WTC11 (cell line): ENCODE measurements around the gene HMX3. TPM values are rescaled to one million over a fixed set of nuclear protein-coding genes. Genes with fewer than 3 reads are reported as not detected.

Experiments
- ATAC-seq: fragments of 200-7000 bp; cut with Tn5 transposase; 2 replicates; pipeline ENCODE4 v1.10.0; 2021; ENCODE audit warnings: mild to moderate bottlenecking, moderate library complexity
- CTCF ChIA-PET: fragments of 300-600 bp; sonication (Branson Sonifier 250); formaldehyde crosslinking; loops from one replicate; lab custom pipeline; 2021; ENCODE audit warnings: antibody characterized with exemption; lab: Charles Lee
- POLR2A ChIA-PET: fragments of 350-600 bp; sonication (Branson Sonifier 250); formaldehyde crosslinking; loops from one replicate; lab custom pipeline; 2021; ENCODE audit warnings: antibody characterized with exemption; lab: Charles Lee
- DNase-seq: peaks from one replicate; pipeline ENCODE4 v3.0.0; 2021; ENCODE audit warnings: low spot score
- H3K27ac Mint-ChIP-seq: 2 replicates; pipeline ENCODE4 v1.8.0; 2021; ENCODE audit warnings: mixed read lengths
- H3K27me3 Mint-ChIP-seq: 2 replicates; pipeline ENCODE4 v1.8.0; 2021; ENCODE audit warnings: low read depth, mild to moderate bottlenecking, moderate library complexity, mixed read lengths
- H3K36me3 Mint-ChIP-seq: 2 replicates; pipeline ENCODE4 v1.8.0; 2021; ENCODE audit warnings: mixed read lengths
- H3K4me1 Mint-ChIP-seq: 2 replicates; pipeline ENCODE4 v1.8.0; 2022; ENCODE audit warnings: mixed read lengths
- H3K4me3 Mint-ChIP-seq: 2 replicates; pipeline ENCODE4 v1.8.0; 2021; ENCODE audit warnings: mild to moderate bottlenecking, moderate library complexity, mixed read lengths
- H3K9me3 Mint-ChIP-seq: 2 replicates; pipeline ENCODE4 v1.8.0; 2021; ENCODE audit warnings: mixed read lengths
- ATF1 ChIP-seq: sonication (generic); formaldehyde crosslinking; IDR thresholded peaks from 2 replicates; pipeline ENCODE4 v1.8.1; 2023; ENCODE audit warnings: mild to moderate bottlenecking, moderate library complexity, missing genetic modification reagents
- ATF2 ChIP-seq: sonication (generic); formaldehyde crosslinking; IDR thresholded peaks from 2 replicates; pipeline ENCODE4 v1.8.1; 2022; ENCODE audit warnings: low read depth, missing genetic modification reagents, borderline replicate concordance
- NR3C1 ChIP-seq: sonication (generic); formaldehyde crosslinking; conservative IDR thresholded peaks from 2 replicates; pipeline ENCODE4 v1.8.1; 2023; ENCODE audit warnings: low read depth, mild to moderate bottlenecking, missing genetic modification reagents
- OVOL2 ChIP-seq: fragments of 250-450 bp; sonication (Bioruptor Pico); IDR thresholded peaks from 2 replicates; pipeline ENCODE4 v1.9.0; 2021; ENCODE audit warnings: mild to moderate bottlenecking, borderline replicate concordance
- PRDM15 ChIP-seq: sonication (generic); formaldehyde crosslinking; IDR thresholded peaks from 2 replicates; pipeline ENCODE4 v1.8.0; 2022; ENCODE audit warnings: missing genetic modification reagents
- PRRX2 ChIP-seq: fragments of 250-450 bp; sonication (Bioruptor Pico); IDR thresholded peaks from 2 replicates; pipeline ENCODE4 v1.8.0; 2021; ENCODE audit warnings: mild to moderate bottlenecking
- RORB ChIP-seq: fragments of 250-450 bp; sonication (Bioruptor Pico); IDR thresholded peaks from 2 replicates; pipeline ENCODE4 v1.9.0; 2021; ENCODE audit warnings: mild to moderate bottlenecking
- SMAD3 ChIP-seq: sonication (generic); formaldehyde crosslinking; IDR thresholded peaks from 2 replicates; pipeline ENCODE4 v1.8.0; 2022; ENCODE audit warnings: missing genetic modification reagents, mild to moderate bottlenecking, borderline replicate concordance
- SOX15 ChIP-seq: fragments of 250-450 bp; sonication (Bioruptor Pico); IDR thresholded peaks from 2 replicates; pipeline ENCODE4 v1.9.0; 2021; ENCODE audit warnings: mild to moderate bottlenecking
- USF1 ChIP-seq: sonication (generic); formaldehyde crosslinking; IDR thresholded peaks from 2 replicates; pipeline ENCODE4 v1.8.0; 2022; ENCODE audit warnings: mild to moderate bottlenecking, missing genetic modification reagents
- ZNF232 ChIP-seq: sonication (generic); formaldehyde crosslinking; IDR thresholded peaks from 2 replicates; pipeline ENCODE4 v1.8.0; 2022; ENCODE audit warnings: mild to moderate bottlenecking, missing genetic modification reagents
- ZNF416 ChIP-seq: fragments of 250-450 bp; sonication (Bioruptor Pico); IDR thresholded peaks from 2 replicates; pipeline ENCODE4 v1.9.0; 2021; ENCODE audit warnings: mild to moderate bottlenecking, inconsistent platforms
- ZNF671 ChIP-seq: fragments of 250-450 bp; sonication (Bioruptor Pico); IDR thresholded peaks from 2 replicates; pipeline ENCODE4 v1.8.0; 2021; ENCODE audit warnings: mild to moderate bottlenecking
- total RNA-seq: library from RNA; stranded (reverse); gene quantifications from 3 replicates; pipeline ENCODE4 v1.2.3, GENCODE V29; 2021
- TF ChIP-seq, protein P1 (sequence below): sonication (generic); formaldehyde crosslinking; IDR thresholded peaks from 2 replicates; pipeline ENCODE4 v1.8.1; 2022; ENCODE audit warnings: low read depth, mild to moderate bottlenecking, moderate library complexity, missing genetic modification reagents, borderline replicate concordance
- TF ChIP-seq, protein P2 (sequence below): fragments of 250-450 bp; sonication (Bioruptor Pico); IDR thresholded peaks from 2 replicates; pipeline ENCODE4 v1.9.0; 2021; ENCODE audit warnings: mild to moderate bottlenecking
- TF ChIP-seq, protein P3 (sequence below): fragments of 250-450 bp; sonication (Bioruptor Pico); IDR thresholded peaks from 2 replicates; pipeline ENCODE4 v1.9.0; 2021; ENCODE audit warnings: moderate library complexity, mild to moderate bottlenecking, inconsistent platforms, borderline replicate concordance
- TF ChIP-seq, protein P4 (sequence below): sonication (generic); formaldehyde crosslinking; IDR thresholded peaks from 2 replicates; pipeline ENCODE4 v1.8.0; 2022; ENCODE audit warnings: mild to moderate bottlenecking, missing genetic modification reagents
- TF ChIP-seq, protein P5 (sequence below): sonication (generic); formaldehyde crosslinking; IDR thresholded peaks from 2 replicates; pipeline ENCODE4 v1.8.1; 2023; ENCODE audit warnings: mild to moderate bottlenecking, missing genetic modification reagents

Gene HMX3
- total RNA-seq, 1 experiment from 2014 or later = not detected

- CTCF ChIA-PET = interaction anchor here (0.6 to 1.8 kb wide), 4 partner anchors 10 to 418 kb away, joined by 3 to 9 read pairs (median 5); partner anchors contain the start of gene BUB3
- TF ChIP-seq, protein P1, sequence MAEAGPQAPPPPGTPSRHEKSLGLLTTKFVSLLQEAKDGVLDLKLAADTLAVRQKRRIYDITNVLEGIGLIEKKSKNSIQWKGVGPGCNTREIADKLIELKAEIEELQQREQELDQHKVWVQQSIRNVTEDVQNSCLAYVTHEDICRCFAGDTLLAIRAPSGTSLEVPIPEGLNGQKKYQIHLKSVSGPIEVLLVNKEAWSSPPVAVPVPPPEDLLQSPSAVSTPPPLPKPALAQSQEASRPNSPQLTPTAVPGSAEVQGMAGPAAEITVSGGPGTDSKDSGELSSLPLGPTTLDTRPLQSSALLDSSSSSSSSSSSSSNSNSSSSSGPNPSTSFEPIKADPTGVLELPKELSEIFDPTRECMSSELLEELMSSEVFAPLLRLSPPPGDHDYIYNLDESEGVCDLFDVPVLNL (CRISPR knock-in tag) = no peak
- TF ChIP-seq, protein P2, sequence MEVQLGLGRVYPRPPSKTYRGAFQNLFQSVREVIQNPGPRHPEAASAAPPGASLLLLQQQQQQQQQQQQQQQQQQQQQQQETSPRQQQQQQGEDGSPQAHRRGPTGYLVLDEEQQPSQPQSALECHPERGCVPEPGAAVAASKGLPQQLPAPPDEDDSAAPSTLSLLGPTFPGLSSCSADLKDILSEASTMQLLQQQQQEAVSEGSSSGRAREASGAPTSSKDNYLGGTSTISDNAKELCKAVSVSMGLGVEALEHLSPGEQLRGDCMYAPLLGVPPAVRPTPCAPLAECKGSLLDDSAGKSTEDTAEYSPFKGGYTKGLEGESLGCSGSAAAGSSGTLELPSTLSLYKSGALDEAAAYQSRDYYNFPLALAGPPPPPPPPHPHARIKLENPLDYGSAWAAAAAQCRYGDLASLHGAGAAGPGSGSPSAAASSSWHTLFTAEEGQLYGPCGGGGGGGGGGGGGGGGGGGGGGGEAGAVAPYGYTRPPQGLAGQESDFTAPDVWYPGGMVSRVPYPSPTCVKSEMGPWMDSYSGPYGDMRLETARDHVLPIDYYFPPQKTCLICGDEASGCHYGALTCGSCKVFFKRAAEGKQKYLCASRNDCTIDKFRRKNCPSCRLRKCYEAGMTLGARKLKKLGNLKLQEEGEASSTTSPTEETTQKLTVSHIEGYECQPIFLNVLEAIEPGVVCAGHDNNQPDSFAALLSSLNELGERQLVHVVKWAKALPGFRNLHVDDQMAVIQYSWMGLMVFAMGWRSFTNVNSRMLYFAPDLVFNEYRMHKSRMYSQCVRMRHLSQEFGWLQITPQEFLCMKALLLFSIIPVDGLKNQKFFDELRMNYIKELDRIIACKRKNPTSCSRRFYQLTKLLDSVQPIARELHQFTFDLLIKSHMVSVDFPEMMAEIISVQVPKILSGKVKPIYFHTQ (CRISPR knock-in tag) = no peak
- TF ChIP-seq ZNF232 = no peak
- TF ChIP-seq PRDM15 = no peak
- no peak for TF ChIP-seq ZNF671 (CRISPR knock-in tag)
- TF ChIP-seq PRRX2 = no peak
- TF ChIP-seq NR3C1 = no peak
- no peak for TF ChIP-seq ATF1
- no peak for TF ChIP-seq ZNF416 (CRISPR knock-in tag)
- TF ChIP-seq OVOL2 (CRISPR knock-in tag) = no peak
- TF ChIP-seq ATF2 (CRISPR knock-in tag) = no peak
- TF ChIP-seq RORB (CRISPR knock-in tag) = no peak
- TF ChIP-seq, protein P3, sequence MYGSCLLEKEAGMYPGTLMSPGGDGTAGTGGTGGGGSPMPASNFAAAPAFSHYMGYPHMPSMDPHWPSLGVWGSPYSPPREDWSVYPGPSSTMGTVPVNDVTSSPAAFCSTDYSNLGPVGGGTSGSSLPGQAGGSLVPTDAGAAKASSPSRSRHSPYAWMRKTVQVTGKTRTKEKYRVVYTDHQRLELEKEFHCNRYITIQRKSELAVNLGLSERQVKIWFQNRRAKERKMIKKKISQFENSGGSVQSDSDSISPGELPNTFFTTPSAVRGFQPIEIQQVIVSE (CRISPR knock-in tag) = no peak
- TF ChIP-seq, protein P4, sequence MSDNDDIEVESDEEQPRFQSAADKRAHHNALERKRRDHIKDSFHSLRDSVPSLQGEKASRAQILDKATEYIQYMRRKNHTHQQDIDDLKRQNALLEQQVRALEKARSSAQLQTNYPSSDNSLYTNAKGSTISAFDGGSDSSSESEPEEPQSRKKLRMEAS (CRISPR knock-in tag) = no peak
- TF ChIP-seq SMAD3 (CRISPR knock-in tag) = no peak
- no peak for TF ChIP-seq SOX15
- TF ChIP-seq, protein P5, sequence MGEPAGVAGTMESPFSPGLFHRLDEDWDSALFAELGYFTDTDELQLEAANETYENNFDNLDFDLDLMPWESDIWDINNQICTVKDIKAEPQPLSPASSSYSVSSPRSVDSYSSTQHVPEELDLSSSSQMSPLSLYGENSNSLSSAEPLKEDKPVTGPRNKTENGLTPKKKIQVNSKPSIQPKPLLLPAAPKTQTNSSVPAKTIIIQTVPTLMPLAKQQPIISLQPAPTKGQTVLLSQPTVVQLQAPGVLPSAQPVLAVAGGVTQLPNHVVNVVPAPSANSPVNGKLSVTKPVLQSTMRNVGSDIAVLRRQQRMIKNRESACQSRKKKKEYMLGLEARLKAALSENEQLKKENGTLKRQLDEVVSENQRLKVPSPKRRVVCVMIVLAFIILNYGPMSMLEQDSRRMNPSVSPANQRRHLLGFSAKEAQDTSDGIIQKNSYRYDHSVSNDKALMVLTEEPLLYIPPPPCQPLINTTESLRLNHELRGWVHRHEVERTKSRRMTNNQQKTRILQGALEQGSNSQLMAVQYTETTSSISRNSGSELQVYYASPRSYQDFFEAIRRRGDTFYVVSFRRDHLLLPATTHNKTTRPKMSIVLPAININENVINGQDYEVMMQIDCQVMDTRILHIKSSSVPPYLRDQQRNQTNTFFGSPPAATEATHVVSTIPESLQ = no peak
- no peak for TF ChIP-seq USF1 (CRISPR knock-in tag)
These were observed 5.2 kb downstream of the HMX3 start for GRCh38 chr10:123140983-123141390.

More at GRCh38 chr10:123140983-123141390, 5.2 kb downstream of the HMX3 start:
- peaks cover 70% of the 10 kb centered on the region for H3K4me1 Mint-ChIP-seq
- POLR2A ChIA-PET = no interaction called here
- ATAC-seq = no peak
- peaks cover 99% of the 10 kb centered on the region for H3K27me3 Mint-ChIP-seq
- H3K36me3 Mint-ChIP-seq = peaks cover 3% of the 10 kb centered on the region; the same call in 1 of the 2 replicates
- no peak for DNase-seq
- H3K9me3 Mint-ChIP-seq = no peaks in the 10 kb centered on the region
- H3K4me3 Mint-ChIP-seq = peak overlapping the region; percentile 22; the same call in 1 of the 2 replicates
- no peak overlapping the region for H3K27ac Mint-ChIP-seq
